MCF 10A (cell line): ENCODE measurements around the gene GC. TPM values are rescaled to one million over a fixed set of nuclear protein-coding genes. Genes with fewer than 3 reads are reported as not detected.
"Not testable (repeated sequence)": the region's sequence is repeated elsewhere in the genome, so short reads cannot be mapped to it uniquely, and the experiment has no call there.

Experiments used
- BruUV-seq: library from RNA; stranded (reverse); fragments of 400-500 nt; replicated peaks from 2 replicates; lab custom pipeline; 2021; lab: Mats Ljungman, UMichigan
- CTCF ChIA-PET: fragments of 300-600 bp; sonication (Branson Sonifier 250); formaldehyde crosslinking; extraction: SDS; loops from one replicate; lab custom pipeline; 2021; ENCODE audit warnings: antibody characterized with exemption, inconsistent platforms; lab: Yijun Ruan, JAX
- POLR2A ChIA-PET: fragments of 300-600, 350-650 bp; sonication (Branson Sonifier 250); formaldehyde crosslinking; extraction: SDS; loops from one replicate; lab custom pipeline; 2020; ENCODE audit warnings: antibody characterized with exemption, inconsistent platforms; lab: Yijun Ruan, JAX
- DNase-seq: peaks from one replicate; pipeline ENCODE4 v3.0.0-alpha.2; 2018; ENCODE audit not compliant: unreplicated experiment
- H3K27ac Mint-ChIP-seq: one replicate; pipeline ENCODE4 v1.8.0; 2022; ENCODE audit warnings: mild to moderate bottlenecking, low read depth, mixed read lengths; ENCODE audit not compliant: unreplicated experiment
- H3K27me3 Mint-ChIP-seq: one replicate; pipeline ENCODE4 v1.8.0; 2022; ENCODE audit warnings: mixed read lengths; ENCODE audit not compliant: insufficient read depth, unreplicated experiment
- H3K36me3 Mint-ChIP-seq: one replicate; pipeline ENCODE4 v1.8.0; 2022; ENCODE audit warnings: mild to moderate bottlenecking, moderate library complexity, mixed read lengths; ENCODE audit not compliant: insufficient read depth, unreplicated experiment
- H3K4me1 Mint-ChIP-seq: one replicate; pipeline ENCODE4 v1.8.0; 2022; ENCODE audit warnings: mixed read lengths; ENCODE audit not compliant: insufficient read depth, unreplicated experiment
- H3K4me3 Mint-ChIP-seq: one replicate; pipeline ENCODE4 v1.8.0; 2022; ENCODE audit warnings: mild to moderate bottlenecking, moderate library complexity, mixed read lengths; ENCODE audit not compliant: unreplicated experiment
- H3K9me3 Mint-ChIP-seq: one replicate; pipeline ENCODE4 v1.8.0; 2022; ENCODE audit warnings: mixed read lengths; ENCODE audit not compliant: unreplicated experiment
- intact Hi-C: fragments of 100-400 bp; cut with micrococcal nuclease; formaldehyde crosslinking; loops from 2 replicates; pipeline ENCODE4 v1.14.1; 2022
- total RNA-seq: library from RNA; stranded (reverse); gene quantifications from 2 replicates; pipeline ENCODE4 v1.2.3, GENCODE V29; 2022
- TF ChIP-seq, protein P1 (sequence below): fragments of 200-600 bp; IDR thresholded peaks from one replicate; pipeline ENCODE4 v1.8.0; 2022; ENCODE audit warnings: antibody characterized with exemption, mild to moderate bottlenecking; ENCODE audit not compliant: unreplicated experiment

The GC gene
- total RNA-seq, 1 experiment from 2014 or later, result not detected

DNA sequence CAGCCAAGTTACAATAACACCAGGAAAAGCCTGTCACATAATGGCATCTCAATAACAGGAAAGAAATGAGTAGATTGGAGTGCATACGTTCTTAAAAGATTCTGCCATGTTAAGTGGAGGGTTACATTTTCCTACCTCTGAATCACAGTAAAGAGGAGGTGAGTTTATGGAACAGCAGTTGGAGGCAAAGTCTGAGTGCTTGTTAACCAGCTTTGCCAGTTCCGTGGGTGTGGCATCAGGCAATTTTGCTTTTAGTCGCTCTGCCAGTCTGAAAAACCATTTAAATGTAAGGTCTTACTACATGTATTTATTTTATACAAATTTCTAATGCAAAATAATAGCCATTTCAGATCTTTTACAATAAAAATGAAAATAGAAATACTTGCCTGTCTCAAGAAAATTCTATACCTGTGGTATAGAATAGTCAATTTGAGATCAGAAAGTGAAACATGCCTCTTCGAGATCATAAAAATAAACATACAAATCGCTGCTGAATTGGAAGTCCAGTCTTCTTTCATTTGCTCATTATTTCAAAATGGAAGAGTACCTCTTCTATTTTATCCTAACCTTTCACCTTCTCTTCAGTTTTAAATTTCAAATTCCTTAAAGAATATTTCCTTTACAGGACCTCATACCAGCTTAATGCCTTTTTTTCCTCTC, 31.4 kb downstream of the GC start:
- POLR2A ChIA-PET, result no interaction called here
- H3K4me3 Mint-ChIP-seq, result no peak overlapping the region
- H3K36me3 Mint-ChIP-seq, result no peaks in the 10 kb centered on the region
- TF ChIP-seq, protein P1, sequence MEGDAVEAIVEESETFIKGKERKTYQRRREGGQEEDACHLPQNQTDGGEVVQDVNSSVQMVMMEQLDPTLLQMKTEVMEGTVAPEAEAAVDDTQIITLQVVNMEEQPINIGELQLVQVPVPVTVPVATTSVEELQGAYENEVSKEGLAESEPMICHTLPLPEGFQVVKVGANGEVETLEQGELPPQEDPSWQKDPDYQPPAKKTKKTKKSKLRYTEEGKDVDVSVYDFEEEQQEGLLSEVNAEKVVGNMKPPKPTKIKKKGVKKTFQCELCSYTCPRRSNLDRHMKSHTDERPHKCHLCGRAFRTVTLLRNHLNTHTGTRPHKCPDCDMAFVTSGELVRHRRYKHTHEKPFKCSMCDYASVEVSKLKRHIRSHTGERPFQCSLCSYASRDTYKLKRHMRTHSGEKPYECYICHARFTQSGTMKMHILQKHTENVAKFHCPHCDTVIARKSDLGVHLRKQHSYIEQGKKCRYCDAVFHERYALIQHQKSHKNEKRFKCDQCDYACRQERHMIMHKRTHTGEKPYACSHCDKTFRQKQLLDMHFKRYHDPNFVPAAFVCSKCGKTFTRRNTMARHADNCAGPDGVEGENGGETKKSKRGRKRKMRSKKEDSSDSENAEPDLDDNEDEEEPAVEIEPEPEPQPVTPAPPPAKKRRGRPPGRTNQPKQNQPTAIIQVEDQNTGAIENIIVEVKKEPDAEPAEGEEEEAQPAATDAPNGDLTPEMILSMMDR, result no peak
- no peaks in the 10 kb centered on the region for H3K4me1 Mint-ChIP-seq
- CTCF ChIA-PET, result interaction anchor here (0.7 kb wide), 1 partner anchor 118 kb away, joined by 3 read pairs; no protein-coding TSS in a partner anchor
- no peaks in the 10 kb centered on the region for H3K27me3 Mint-ChIP-seq
- H3K9me3 Mint-ChIP-seq, result no peaks in the 10 kb centered on the region
- intact Hi-C loops, result no loop called here
- DNase-seq, result no peak
- BruUV-seq, result no TSS peak
- no peak overlapping the region for H3K27ac Mint-ChIP-seq

DNA sequence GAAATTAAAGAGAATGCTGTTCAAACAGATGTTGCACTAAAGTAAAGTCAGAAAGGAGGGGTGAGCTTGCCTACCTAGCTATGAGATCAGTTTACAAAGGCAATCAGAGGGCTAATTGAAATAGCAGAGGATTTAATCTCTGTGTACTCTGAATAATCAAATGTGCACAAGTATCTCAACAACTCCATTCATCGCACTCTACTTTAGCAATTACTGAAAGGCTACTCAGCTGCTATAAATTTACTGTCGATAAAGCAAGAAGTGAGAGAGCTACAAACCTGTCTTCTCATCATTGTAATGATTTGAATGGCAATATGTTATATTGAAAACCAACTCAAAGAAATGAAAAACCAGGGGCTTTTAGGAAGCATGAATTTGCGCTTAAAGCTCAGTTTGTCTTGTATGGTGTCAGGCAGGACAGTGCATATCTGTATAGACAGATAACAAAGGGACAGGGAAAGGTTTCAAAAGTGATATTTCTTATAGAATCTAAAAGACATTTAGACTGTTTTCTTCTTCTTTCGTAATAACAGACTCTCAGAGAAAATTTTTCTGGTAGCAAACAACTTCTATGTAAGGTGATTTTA, 34.8 kb downstream of the GC start:
- Mint-ChIP-seq H3K9me3 (no peaks in the 10 kb centered on the region), H3K4me3 (no peak overlapping the region), H3K27me3 (no peaks in the 10 kb centered on the region), H3K4me1 (no peaks in the 10 kb centered on the region), H3K27ac (no peak overlapping the region), H3K36me3 (no peaks in the 10 kb centered on the region)
- intact Hi-C loops, result no loop called here
- POLR2A ChIA-PET, result interaction anchor here (0.6 to 1.0 kb wide), 2 partner anchors 13 to 1197 kb away, joined by 3 read pairs; no protein-coding TSS in a partner anchor
- BruUV-seq, result no TSS peak
- TF ChIP-seq, protein P1, result no peak
- CTCF ChIA-PET, result no interaction called here
- no peak for DNase-seq

DNA sequence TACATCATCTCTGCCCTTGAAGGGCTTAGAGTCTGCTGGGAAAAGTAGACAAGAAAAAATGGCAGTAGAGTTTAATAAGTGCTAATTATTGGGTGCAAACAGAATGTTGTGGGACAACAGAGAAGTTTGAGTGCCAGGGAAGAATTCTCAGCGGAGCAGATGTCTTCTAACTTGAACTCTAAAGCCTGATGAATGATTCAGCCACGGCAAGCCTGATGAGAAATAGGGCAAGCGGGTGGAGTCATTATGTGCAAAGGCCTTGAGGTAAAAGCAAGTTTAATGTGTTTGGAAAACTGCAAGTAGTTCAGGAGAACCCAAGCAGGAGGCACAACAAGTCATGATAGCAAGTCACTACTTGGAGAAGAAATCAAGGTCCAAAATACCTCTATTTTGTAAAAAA, 37.5 kb downstream of the GC start:
- Mint-ChIP-seq H3K27me3 (no peaks in the 10 kb centered on the region), H3K27ac (no peak overlapping the region), H3K9me3 (no peaks in the 10 kb centered on the region), H3K4me3 (no peak overlapping the region), H3K4me1 (no peaks in the 10 kb centered on the region), H3K36me3 (no peaks in the 10 kb centered on the region)
- POLR2A ChIA-PET, result no interaction called here
- intact Hi-C loops, result no loop called here
- TF ChIP-seq, protein P1, result no peak
- BruUV-seq, result no TSS peak
- CTCF ChIA-PET, result interaction anchor here (0.7 kb wide), 1 partner anchor 675 kb away, joined by 3 read pairs; no protein-coding TSS in a partner anchor
- DNase-seq, result no peak

DNA sequence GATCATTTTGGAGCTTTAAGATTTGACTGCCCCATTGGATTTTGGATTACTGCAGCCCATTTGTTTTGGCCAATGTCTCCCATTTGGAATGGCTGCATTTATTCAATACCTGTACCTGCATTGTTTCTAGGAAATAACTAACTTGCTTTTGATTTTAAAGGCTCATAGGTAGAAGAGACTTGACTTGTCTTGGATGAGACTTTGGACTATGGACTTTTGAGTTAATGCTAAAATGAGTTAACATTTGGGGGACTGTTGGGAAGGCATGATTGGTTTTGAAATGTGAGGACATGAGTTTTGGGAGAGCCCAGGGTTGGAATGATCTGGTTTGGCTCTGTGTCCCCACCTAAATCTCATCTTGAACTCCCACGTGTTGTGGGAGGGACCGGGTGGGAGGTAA, 45.1 kb downstream of the GC start:
- H3K36me3 Mint-ChIP-seq, H3K9me3 Mint-ChIP-seq, BruUV-seq, POLR2A ChIA-PET, H3K4me1 Mint-ChIP-seq, DNase-seq, intact Hi-C loops, H3K27ac Mint-ChIP-seq, H3K4me3 Mint-ChIP-seq, H3K27me3 Mint-ChIP-seq: not testable (repeated sequence)
- CTCF ChIA-PET, result interaction anchor here (0.6 to 0.8 kb wide), 2 partner anchors 12 to 48 kb away, joined by 3 to 4 read pairs; no protein-coding TSS in a partner anchor
